AG10803 (cell line): ENCODE results near the gene ANO8.

Experiments
- DNase-seq: peaks from one replicate; pipeline ENCODE4 v3.0.0; 2010; ENCODE audit warnings: low read depth
- H3K4me3 ChIP-seq: 2 replicates; pipeline ENCODE4 v1.5.1; 2011; ENCODE audit warnings: mild to moderate bottlenecking, low read length, control low read depth
- TF ChIP-seq, protein P1 (sequence below): conservative IDR thresholded peaks from 2 replicates; pipeline ENCODE4 v1.5.1; 2011; ENCODE audit warnings: mild to moderate bottlenecking, low read length, control low read depth, inconsistent platforms

Gene ANO8

DNA sequence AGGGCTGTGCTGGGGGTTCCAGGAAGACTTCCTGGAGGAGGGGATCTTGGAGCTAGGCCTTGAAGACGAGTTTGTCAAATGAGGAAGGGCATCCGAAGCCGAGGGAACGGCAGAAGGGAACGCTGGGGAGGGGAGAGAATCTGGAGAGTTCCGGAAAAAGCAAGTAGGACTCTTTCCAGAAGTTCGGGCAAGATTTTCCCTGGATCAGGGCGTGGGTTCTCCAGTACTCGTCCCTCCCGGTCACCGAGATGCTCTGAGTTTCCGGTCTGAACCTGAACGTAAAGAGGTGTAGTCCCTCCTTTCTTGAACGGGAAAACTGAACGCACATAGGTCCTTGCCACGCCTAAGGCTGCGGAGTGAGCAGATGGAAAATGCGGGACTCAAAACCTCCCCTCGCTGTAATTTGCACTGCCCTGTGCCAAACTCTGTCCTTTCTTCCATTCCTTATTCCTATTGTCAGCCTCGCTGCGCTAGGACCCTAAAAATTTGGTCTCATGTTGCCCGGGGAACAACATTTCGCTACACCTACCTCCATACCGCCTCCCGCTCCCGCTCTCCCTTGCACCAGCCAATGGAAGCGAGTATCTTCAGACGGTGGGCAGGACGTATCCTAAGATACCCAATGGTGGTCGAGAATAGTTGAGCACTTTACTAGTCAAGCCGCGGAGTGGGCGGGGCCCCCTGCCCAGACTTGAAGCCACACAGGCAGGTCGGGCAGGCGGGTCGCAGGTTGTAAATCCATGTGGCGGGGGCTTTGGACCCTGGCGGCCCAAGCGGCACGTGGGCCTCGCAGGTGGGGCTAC, 2.4 kb upstream of the ANO8 start, which contains the start of gene GTPBP3:
GTPBP3 (plus strand) TSS at position 682 of the 803 bp plus-strand sequence; CDS start at position 741, 59 bp downstream.
- peak; percentile 98 for DNase-seq
- TF ChIP-seq, protein P1, sequence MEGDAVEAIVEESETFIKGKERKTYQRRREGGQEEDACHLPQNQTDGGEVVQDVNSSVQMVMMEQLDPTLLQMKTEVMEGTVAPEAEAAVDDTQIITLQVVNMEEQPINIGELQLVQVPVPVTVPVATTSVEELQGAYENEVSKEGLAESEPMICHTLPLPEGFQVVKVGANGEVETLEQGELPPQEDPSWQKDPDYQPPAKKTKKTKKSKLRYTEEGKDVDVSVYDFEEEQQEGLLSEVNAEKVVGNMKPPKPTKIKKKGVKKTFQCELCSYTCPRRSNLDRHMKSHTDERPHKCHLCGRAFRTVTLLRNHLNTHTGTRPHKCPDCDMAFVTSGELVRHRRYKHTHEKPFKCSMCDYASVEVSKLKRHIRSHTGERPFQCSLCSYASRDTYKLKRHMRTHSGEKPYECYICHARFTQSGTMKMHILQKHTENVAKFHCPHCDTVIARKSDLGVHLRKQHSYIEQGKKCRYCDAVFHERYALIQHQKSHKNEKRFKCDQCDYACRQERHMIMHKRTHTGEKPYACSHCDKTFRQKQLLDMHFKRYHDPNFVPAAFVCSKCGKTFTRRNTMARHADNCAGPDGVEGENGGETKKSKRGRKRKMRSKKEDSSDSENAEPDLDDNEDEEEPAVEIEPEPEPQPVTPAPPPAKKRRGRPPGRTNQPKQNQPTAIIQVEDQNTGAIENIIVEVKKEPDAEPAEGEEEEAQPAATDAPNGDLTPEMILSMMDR = no peak
- peak within 1 kb of the TSS; percentile 94 for H3K4me3 ChIP-seq

DNA sequence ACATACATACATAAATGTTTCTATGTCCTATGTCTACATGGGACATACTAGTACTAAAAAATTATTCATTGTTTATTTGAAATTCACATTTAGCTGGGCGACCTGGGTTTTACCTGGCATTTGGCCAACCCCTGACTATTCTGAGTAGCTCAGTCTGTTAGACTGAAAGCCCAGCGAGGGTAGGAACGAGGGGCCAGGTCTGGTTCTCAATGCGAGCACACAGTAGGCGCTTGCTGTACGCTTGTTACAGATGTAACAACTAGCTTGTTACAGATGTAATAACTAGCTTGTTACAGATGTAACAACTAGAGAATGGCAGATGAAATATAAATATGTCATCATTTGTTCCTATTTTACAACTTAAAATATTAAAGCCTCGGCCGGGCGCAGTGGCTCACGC, 920 bp upstream of the ANO8 start:
- no peak for DNase-seq
- H3K4me3 ChIP-seq = no peak overlapping the region; the same call in 1 of the 2 replicates
- TF ChIP-seq, protein P1 = no peak

DNA sequence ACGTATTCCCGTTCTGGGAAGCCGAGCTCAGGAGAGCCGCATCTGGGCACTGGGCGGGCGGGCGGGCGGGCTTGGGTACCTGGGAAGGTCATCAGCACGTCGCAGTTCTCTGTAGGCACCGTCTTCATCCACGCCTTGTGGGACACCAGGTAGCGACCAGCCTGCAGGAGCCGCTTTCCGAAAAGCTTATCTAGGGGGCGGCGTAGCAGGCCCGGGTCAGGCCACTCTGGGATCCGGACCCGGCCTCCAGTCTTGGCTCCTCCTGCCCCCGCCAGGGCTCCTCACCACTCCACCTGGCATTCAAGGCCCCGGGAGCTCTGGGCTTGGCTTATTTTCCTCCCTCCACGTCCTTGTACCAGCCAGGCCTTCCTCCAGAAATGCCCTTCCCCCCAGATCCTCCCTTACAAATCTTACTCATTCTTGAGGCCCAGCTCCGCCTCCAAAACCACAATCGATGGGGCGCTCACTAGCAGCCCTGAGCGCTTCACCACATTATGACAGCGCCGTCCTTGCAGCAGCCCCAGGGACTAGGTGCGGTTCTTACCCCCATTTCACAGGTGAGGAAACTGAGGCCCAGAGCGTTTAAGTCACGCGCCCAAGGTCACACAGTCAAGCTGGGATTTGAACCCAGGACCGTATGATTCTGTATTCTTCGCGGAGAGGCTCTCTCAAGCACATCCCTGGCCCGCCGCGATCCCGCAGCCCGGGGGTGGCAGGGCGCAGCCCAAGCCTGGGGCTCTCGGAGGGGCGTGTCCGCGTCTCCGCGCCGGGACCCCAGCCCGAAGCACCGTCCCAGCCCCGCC, 843 bp downstream of the ANO8 start:
- H3K4me3 ChIP-seq = peak overlapping the region; percentile 67
- peak; percentile 81 for DNase-seq
- TF ChIP-seq, protein P1 = no peak

DNA sequence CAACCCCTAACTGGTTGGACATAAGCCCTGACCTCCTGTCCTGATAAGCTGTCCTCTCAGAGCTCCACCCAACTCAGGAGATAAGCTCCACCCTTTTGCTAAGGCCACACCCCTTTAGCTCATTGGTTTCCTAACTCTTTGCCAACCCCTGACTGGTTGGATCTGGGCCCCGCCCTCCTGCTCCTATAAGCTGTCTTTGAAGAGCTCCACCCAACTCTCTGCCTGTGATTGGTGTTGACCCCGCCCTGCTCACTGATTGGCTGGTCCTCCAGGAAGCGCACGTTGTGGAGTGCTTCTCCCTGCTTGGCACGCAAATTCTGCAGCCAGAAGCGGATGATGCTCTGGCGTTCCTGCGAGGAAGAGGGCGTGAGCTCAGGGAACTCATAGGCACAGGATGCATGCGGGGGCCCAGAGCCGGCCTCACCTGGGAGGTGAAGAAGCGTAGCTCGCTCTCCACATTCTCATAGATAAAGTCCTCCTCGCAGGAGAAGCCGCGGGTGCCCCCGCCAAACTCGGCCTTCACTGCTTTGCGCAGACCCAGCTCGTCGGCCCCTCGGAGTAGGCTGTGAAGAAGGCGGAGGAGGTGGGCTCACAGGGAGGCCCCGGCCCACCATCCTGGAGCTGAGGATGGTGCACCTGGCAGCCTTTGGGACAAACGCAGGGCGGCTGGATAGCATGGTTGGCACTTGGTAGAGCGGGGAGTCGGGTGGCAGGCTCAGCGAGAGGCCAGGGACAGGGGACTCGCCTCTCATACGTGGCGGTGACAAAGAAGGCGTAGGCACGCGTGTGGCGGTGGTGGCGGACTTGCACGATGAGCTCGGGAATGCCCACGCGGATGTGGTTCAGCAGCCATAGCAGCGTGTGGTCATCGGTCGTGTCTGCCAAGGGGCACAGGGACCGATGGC, 1.7 kb downstream of the ANO8 start:
- no peak overlapping the region for H3K4me3 ChIP-seq
- peak; percentile 48 for DNase-seq
- TF ChIP-seq, protein P1 = no peak

DNA sequence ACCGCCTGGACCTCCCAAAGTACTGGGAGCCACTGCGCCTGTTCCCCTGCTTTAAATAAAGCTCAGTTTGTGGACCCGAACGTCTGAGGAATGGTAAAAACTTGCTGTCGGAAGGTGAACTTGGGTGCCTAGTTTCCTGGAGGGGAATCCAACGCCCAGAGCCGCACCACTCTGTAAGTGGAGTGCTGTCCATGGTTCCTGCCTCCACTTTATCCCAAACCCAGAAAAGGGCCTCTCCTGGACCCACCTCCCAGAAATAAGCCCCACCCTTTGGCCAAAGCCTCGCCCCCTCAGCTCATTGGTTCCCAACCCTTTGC, 2.3 kb downstream of the ANO8 start:
- TF ChIP-seq, protein P1 = no peak
- DNase-seq = no peak
- no peak overlapping the region for H3K4me3 ChIP-seq

DNA sequence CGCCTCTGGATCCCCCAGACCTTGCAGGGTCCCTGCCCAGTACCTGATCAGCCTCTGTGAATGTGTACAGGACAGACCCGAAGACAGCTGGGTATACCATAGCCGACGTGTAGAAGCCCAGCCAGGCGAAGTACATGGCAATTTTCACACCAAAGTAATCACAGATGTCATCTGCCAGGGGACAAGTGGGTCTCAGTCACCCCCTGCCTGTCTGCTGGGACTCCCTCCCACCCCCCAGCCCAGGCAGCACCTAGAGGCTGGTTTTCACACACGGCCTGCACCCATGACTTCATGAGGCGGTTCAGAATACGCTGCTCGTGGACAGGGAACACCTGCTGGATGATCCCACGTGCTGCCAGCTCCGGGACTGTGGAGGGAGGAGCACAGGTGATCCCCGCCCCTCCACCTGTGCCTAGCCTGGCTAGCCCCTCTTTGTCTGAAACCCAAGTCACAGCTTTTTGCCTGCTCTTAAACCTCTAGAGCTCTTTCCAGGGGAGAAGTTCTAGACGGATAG, 3.6 kb downstream of the ANO8 start:
- no peak overlapping the region for H3K4me3 ChIP-seq
- DNase-seq = no peak
- TF ChIP-seq, protein P1 = no peak
